Hindlimb muscle (tissue), 1 donor: ENCODE measurements around the gene CENATAC. TPM values are rescaled to one million over a fixed set of nuclear protein-coding genes. Genes with fewer than 3 reads are reported as not detected.
A peak's percentile ranks its signal among the peaks of the same experiment; 100 is the strongest.
"Not testable (repeated sequence)": the region's sequence is repeated elsewhere in the genome, so short reads cannot be mapped to it uniquely, and the experiment has no call there.

ENCODE experiments used
- DNase-seq: peaks from one replicate; pipeline ENCODE4 v3.0.0-alpha.2; 2013
- polyA plus RNA-seq: library from polyadenylated mRNA; unstranded; fragments of 120-200 nt; gene quantifications from one replicate; pipeline ENCODE4 v1.2.1, GENCODE V29; 2013; ENCODE audit not compliant: insufficient read length

The CENATAC gene
- polyA plus RNA-seq, 1 donor = 21.5 TPM

DNA sequence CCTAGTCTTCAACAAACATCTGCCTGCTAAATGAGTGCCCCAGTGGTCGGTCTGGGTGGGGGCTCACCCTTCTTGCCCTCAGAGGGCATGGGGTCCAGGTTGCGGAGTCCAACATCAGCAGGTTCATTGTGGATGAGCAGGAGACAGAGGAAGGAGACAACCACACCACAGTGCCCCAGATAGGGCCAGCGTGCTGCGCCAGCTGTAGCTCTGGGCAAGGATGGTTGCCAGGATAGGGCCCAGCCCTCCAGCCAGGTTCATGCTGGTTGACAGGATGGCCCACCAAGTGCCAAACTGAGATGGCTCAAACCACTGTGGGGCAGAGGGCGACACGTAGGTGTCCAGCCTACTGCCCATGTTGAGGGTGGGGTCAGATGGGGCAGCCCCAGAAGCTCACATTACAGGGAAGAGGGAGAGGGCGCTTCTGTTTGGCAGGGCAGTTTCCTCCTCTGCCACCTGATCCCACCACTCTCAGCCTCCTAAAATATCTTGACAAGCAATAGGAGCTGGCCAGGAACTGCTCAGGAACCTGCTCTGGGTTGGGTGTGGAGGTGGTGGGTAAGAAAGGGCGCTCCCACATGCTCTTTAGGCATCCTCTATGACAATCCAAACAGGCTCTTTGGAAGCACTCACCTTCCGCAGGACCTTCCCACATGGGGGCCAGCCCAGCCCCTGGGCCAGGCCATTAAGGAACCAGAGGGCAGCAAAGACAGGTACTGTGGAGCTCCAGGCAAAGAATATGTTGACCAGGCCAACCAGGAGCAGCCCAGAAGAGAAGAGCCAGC, 29.8 kb downstream of the CENATAC start:
- DNase-seq = no peak

DNA sequence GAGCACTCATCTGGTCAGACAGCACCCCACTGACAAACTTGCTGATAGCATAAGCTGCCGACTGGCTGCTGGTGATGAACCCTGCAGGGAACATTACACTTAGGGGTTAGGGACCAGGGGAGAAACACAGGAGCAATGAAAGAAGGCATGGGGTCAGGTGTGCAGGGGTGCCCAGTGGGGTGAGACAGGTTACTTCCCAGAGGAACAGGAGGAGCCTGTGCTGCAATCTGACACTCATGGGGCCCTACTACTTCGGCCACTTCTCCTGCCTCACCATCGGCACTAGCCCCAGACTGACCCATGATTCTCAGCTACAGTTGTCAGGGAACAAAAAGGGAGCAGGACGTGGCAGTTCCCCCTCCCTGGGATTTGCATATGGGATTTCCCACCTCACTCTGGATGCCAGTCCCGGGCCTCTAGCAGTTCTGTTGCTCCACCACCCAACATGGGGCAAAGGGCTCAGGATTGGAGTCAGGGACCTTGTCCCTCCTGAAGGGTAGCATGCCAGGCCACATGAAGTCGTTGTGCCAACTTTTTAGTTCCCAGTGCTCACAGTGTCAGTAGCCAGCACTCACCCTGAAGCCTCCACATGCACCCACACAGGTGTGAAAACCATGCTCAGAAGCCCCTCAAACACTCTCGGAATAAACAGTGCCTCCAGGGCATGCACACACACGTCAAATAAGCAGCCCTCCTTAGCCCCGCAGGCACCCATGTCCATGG, 30.6 kb downstream of the CENATAC start:
- no peak for DNase-seq

DNA sequence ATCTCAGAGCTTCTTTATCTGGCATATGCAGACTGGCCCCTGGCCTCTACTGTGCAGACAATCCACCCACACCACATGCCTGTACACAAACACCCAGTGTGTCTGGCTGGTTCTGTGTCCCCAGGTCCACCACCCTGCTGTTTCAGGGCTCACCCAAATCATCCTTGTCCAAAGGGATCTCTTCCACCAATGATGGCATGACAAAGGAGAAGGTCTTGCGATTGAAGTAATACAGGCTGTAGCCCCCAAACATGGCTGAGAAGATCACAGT, 31.1 kb downstream of the CENATAC start:
- no peak for DNase-seq

- DNase-seq = no peak
These were observed 31.5 kb downstream of the CENATAC start for GRCh38 chr11:119029340-119030028.

- DNase-seq = no peak
These were observed 32.0 kb downstream of the CENATAC start for GRCh38 chr11:119030029-119030328.

DNA sequence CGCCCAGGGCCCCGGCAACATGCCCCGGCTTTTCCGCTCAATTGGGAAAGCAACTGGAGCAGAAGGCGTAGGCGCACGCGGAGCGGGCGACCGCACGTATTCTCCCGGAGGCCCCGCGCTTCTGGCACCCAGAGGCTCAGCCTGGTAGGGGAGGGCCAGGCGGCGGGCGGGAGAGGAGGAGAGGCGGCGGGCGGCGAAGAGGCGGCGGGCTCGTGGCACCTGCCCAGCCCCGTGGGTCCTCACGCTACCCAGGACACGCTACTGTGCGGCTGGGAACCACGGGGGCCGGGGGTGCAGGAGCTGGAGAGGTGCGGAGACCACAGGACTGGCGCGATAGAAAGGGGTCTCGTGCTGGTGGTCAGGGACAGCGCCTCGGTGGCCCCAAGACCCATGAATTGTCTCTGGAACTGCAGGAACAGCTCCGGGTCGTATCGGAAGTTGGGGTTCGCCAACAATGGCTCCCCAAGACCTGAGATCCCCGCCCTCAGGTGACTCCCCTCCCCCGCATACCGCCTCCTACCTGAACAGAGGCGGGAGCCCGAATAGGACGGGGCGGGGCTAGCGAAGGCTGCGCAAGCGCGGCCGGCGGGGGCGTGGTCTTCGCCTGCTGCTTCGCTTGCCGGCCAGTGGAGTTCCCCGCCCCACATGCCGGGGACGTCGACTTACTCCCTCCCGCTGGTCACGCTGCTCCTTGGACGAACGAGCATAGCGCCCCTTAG, 32.5 kb downstream of the CENATAC start, which contains the start of gene SLC37A4:
Gene SLC37A4, minus strand, starts transcription at position 549 of the 719 bp plus-strand sequence.
- peak; percentile 93 for DNase-seq

GRCh38 chr11:119031912-119032280, 34.0 kb downstream of the CENATAC start:
- no peak for DNase-seq

GRCh38 chr11:119033421-119033820, 35.5 kb downstream of the CENATAC start:
- not testable (repeated sequence) for DNase-seq

GRCh38 chr11:119034813-119035212, 36.9 kb downstream of the CENATAC start:
- no peak for DNase-seq

DNA sequence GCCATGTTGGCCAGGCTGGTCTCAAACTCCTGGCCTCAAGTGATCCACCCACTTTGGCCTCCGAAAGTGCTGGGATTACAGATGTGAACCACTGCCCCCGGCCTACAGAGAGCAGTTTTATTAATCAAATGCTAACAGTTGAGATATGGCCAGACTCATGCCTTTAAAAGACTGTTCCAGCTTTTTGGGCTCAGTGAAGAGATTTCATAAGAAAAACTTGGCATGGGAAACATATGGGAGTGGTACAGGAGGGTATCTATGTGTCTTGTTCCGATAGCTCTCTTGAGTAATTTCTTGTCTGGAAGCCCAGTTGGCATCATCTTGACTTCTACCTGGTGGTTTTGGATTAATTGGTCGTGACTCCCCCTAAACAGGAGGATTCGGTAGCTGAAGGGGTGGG, 40.9 kb downstream of the CENATAC start:
- DNase-seq = no peak

- not testable (repeated sequence) for DNase-seq
These were observed 41.5 kb downstream of the CENATAC start for GRCh38 chr11:119039471-119039870.

DNA sequence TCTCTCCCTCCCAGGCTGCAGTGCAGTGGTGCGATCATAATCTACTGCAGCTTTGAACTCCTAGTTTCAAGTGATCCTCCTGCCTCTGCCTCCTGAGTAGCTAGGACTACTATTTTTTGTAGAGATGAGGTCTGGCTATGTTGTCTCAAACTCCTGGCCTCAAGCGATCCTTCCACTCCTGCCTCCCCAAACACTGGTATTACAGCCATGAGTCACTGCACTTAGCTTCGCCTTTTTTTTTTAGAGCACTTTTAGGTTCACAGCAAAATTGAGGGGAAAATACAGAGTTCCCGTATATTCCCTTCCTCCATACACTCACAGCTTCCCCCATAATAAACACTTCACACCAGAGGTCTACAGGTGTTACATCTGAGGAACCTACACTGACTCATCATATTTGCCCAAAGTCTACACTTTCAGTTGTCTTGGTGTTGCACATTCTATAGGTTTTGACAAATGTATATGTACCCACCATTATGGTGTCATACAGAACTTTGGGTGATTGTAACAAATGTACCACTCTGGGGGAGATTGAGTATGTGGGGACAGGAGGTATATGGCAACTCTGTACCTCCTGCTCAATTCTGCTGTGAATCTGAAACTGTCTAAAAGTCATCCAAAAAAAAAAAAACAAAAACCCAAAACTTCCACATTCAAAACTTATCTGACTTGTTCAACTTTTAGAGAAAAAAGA, 44.0 kb downstream of the CENATAC start:
- no peak for DNase-seq

DNA sequence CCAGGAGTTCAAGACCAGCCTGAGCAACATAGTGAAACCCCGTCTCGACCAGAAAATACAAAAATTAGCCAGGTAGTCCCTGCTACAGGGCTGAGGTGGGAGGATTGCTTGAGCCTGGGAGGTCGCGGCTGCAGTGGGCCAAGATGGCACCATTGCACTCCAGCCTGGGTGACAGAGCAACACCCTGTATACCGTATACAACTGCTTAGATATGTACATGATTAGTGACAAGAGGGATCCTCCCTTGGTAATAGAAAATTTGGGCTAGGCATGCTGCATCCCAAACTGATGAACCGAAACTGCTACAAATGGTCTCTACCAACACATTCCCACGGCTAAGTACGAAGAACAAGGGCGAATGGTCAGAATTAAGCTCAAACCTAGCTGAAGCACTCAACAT, 45.0 kb downstream of the CENATAC start:
- no peak for DNase-seq

DNA sequence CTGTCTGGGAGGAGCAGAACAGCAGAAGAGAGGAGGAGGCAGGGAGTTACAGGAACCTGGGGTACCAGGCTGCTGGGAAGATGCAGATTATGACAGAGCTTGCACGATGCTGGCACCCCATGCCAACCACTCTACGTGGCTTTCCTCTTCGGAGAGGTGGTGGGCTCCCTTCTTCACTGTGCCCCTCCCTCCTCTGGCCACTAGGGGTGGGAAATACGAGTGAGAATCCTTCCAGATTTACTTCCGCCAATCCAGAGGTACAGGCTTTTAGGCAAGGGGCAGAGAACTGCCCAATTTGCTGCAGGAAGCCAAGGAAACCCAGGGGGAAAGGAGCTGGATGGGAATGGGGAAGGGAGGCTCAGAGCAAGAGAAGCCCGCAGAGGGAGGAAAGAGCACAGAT, 46.8 kb downstream of the CENATAC start:
- DNase-seq = no peak

GRCh38 chr11:119046489-119046888, 48.6 kb downstream of the CENATAC start:
- DNase-seq = no peak

DNA sequence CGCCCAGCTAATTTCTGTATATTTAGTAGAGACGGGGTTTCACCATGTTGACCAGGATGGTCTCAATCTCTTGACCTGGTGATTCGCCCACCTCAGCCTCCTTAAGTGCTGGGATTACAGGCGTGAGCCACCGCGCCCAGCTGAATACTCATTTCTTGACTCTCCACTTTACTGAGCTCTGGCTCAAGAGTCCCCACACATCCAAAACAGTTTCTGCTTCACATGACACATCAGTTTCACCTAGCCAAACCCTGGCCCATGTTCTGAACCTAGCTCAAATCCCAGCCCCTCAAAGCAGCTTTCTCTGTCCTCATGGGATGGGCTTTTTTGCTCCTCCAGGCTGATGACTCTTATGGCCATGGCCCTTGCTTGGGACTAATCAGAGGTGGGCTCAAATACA, 49.3 kb downstream of the CENATAC start:
- no peak for DNase-seq

GRCh38 chr11:119048644-119049043, 50.7 kb downstream of the CENATAC start:
- DNase-seq = no peak

DNA sequence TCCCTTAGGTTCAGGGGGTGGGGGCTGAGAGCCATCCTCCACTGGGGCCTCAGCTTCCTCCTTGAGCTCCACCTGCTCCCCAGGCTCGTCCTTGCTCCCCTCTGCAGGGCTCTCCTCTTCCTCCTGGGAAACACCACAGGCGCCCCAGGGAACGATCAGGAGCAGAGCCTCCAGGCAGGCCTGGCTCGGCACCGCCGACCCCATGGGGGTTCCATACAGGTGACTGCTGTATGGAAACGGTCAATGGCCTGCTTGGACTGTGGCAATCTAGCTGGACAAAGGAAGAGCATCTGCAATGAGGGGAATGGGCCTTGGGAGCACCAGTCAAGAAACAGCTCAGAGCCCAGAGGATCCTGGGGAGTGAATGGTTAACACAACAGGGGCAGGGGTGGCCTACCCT, 51.1 kb downstream of the CENATAC start:
- DNase-seq = no peak

GRCh38 chr11:119051440-119052162, 53.7 kb downstream of the CENATAC start:
- DNase-seq = no peak

DNA sequence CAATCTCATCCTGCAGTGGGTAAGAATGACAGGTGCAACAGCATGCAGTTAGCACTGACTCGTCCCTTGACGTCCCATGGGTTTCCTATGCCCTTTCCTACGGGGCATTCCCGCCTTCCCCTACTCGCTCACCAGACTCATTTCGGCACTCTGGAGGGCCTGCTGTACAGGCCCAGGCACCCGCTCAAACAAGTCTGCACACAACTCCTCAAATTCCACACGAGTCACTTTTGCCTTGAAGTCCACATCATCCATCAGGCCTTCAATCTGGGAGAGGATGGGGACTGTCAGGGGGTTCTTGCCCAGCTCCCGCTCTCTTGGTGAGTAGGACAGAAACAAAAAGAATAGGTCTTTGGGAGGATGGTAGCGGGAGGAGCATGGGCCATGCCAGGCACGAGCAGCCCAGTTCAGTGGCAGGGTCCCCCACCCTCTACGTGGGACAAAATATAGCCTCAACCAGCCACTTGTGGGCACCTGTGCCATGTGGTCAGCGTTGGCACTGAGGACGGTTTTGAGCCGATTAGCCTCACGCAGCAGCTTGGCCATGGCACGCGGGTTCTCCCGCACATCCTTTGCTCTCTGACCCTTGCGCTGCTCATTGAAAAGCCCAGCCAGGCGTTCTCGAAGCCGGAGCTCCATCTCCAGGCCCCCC, 54.4 kb downstream of the CENATAC start:
- DNase-seq = no peak

GRCh38 chr11:119054418-119054817, 56.5 kb downstream of the CENATAC start:
- no peak for DNase-seq
